ENCODE results near the gene EHMT1.

EHMT1 gene

GRCh38 chr9:137674976-137675320, 56.1 kb downstream of the EHMT1 start:
- Histone ChIP-seq H3K36me3 (ENCODE audit: control insufficient read depth, insufficient read depth, low read length) (peaks cover 5% of the 10 kb centered on the region; the same call in 1 of the 2 replicates), H3K4me3 (ENCODE audit: low read depth, low read length) (no peak overlapping the region), H3K4me1 (ENCODE audit: control insufficient read depth, insufficient read depth, low read length) (peaks cover 54% of the 10 kb centered on the region), H3K9ac (ENCODE audit: low read depth, low read length) (no peak overlapping the region), H3K27ac (ENCODE audit: low read depth, low read length) (peak overlapping the region; percentile 71), H3K27me3 (ENCODE audit: control insufficient read depth, insufficient read depth, low read length) (no peaks in the 10 kb centered on the region), H3K9me3 (ENCODE audit: control insufficient read depth, insufficient read depth, low read length) (no peaks in the 10 kb centered on the region)

- Histone ChIP-seq H3K27ac (ENCODE audit: low read depth, low read length) (peak overlapping the region; percentile 28), H3K27me3 (ENCODE audit: control insufficient read depth, insufficient read depth, low read length) (no peaks in the 10 kb centered on the region), H3K9me3 (ENCODE audit: control insufficient read depth, insufficient read depth, low read length) (no peaks in the 10 kb centered on the region), H3K9ac (ENCODE audit: low read depth, low read length) (no peak overlapping the region), H3K4me1 (ENCODE audit: control insufficient read depth, insufficient read depth, low read length) (peaks cover 59% of the 10 kb centered on the region), H3K36me3 (ENCODE audit: control insufficient read depth, insufficient read depth, low read length) (peaks cover 5% of the 10 kb centered on the region; the same call in 1 of the 2 replicates), H3K4me3 (ENCODE audit: low read depth, low read length) (no peak overlapping the region)
These were observed 58.2 kb downstream of the EHMT1 start for GRCh38 chr9:137676998-137677397.

GRCh38 chr9:137678202-137678601, 59.4 kb downstream of the EHMT1 start:
- no peaks in the 10 kb centered on the region for H3K27me3 ChIP-seq (ENCODE audit: control insufficient read depth, insufficient read depth, low read length)
- no peak overlapping the region for H3K4me3 ChIP-seq (ENCODE audit: low read depth, low read length)
- peak overlapping the region; percentile 54 for H3K27ac ChIP-seq (ENCODE audit: low read depth, low read length)
- no peaks in the 10 kb centered on the region for H3K9me3 ChIP-seq (ENCODE audit: control insufficient read depth, insufficient read depth, low read length)
- peaks cover 67% of the 10 kb centered on the region for H3K4me1 ChIP-seq (ENCODE audit: control insufficient read depth, insufficient read depth, low read length)
- H3K9ac ChIP-seq (ENCODE audit: low read depth, low read length) = no peak overlapping the region
- H3K36me3 ChIP-seq (ENCODE audit: control insufficient read depth, insufficient read depth, low read length) = peaks cover 5% of the 10 kb centered on the region; the same call in 1 of the 2 replicates

- peaks cover 62% of the 10 kb centered on the region for H3K4me1 ChIP-seq (ENCODE audit: control insufficient read depth, insufficient read depth, low read length)
- peak overlapping the region; percentile 82 for H3K27ac ChIP-seq (ENCODE audit: low read depth, low read length)
- H3K4me3 ChIP-seq (ENCODE audit: low read depth, low read length) = no peak overlapping the region
These were observed 60.4 kb downstream of the EHMT1 start for GRCh38 chr9:137679249-137679648.

GRCh38 chr9:137679695-137680305, 61.0 kb downstream of the EHMT1 start:
- H3K4me1 ChIP-seq (ENCODE audit: control insufficient read depth, insufficient read depth, low read length) = peaks cover 56% of the 10 kb centered on the region
- H3K27ac ChIP-seq (ENCODE audit: low read depth, low read length) = peak overlapping the region; percentile 82
- no peak overlapping the region for H3K9ac ChIP-seq (ENCODE audit: low read depth, low read length)

More at GRCh38 chr9:137679249-137679648, 60.4 kb downstream of the EHMT1 start:
- H3K36me3 ChIP-seq (ENCODE audit: control insufficient read depth, insufficient read depth, low read length) = peaks cover 5% of the 10 kb centered on the region; the same call in 1 of the 2 replicates
- H3K27me3 ChIP-seq (ENCODE audit: control insufficient read depth, insufficient read depth, low read length) = no peaks in the 10 kb centered on the region
- no peak overlapping the region for H3K9ac ChIP-seq (ENCODE audit: low read depth, low read length)
- H3K9me3 ChIP-seq (ENCODE audit: control insufficient read depth, insufficient read depth, low read length) = no peaks in the 10 kb centered on the region

GRCh38 chr9:137680444-137681358, 61.9 kb downstream of the EHMT1 start:
- Histone ChIP-seq H3K4me1 (ENCODE audit: control insufficient read depth, insufficient read depth, low read length) (peaks cover 59% of the 10 kb centered on the region), H3K36me3 (ENCODE audit: control insufficient read depth, insufficient read depth, low read length) (peaks cover 5% of the 10 kb centered on the region; the same call in 1 of the 2 replicates), H3K4me3 (ENCODE audit: low read depth, low read length) (no peak overlapping the region), H3K27ac (ENCODE audit: low read depth, low read length) (peak overlapping the region; percentile 82), H3K27me3 (ENCODE audit: control insufficient read depth, insufficient read depth, low read length) (no peaks in the 10 kb centered on the region), H3K9ac (ENCODE audit: low read depth, low read length) (no peak overlapping the region), H3K9me3 (ENCODE audit: control insufficient read depth, insufficient read depth, low read length) (no peaks in the 10 kb centered on the region)

More at GRCh38 chr9:137679695-137680305, 61.0 kb downstream of the EHMT1 start:
- no peaks in the 10 kb centered on the region for H3K9me3 ChIP-seq (ENCODE audit: control insufficient read depth, insufficient read depth, low read length)
- no peaks in the 10 kb centered on the region for H3K27me3 ChIP-seq (ENCODE audit: control insufficient read depth, insufficient read depth, low read length)
- no peak overlapping the region; the same call in 1 of the 2 replicates for H3K4me3 ChIP-seq (ENCODE audit: low read depth, low read length)
- H3K36me3 ChIP-seq (ENCODE audit: control insufficient read depth, insufficient read depth, low read length) = peaks cover 5% of the 10 kb centered on the region; the same call in 1 of the 2 replicates

- peak overlapping the region; percentile 9 for H3K27ac ChIP-seq (ENCODE audit: low read depth, low read length)
- H3K4me1 ChIP-seq (ENCODE audit: control insufficient read depth, insufficient read depth, low read length) = peaks cover 56% of the 10 kb centered on the region
- H3K27me3 ChIP-seq (ENCODE audit: control insufficient read depth, insufficient read depth, low read length) = no peaks in the 10 kb centered on the region
- peaks cover 5% of the 10 kb centered on the region; the same call in 1 of the 2 replicates for H3K36me3 ChIP-seq (ENCODE audit: control insufficient read depth, insufficient read depth, low read length)
- H3K9me3 ChIP-seq (ENCODE audit: control insufficient read depth, insufficient read depth, low read length) = no peaks in the 10 kb centered on the region
- no peak overlapping the region; the same call in 1 of the 2 replicates for H3K9ac ChIP-seq (ENCODE audit: low read depth, low read length)
- H3K4me3 ChIP-seq (ENCODE audit: low read depth, low read length) = no peak overlapping the region
These were observed 63.8 kb downstream of the EHMT1 start for GRCh38 chr9:137682428-137683105.

GRCh38 chr9:137683262-137683864, 64.6 kb downstream of the EHMT1 start:
- H3K9me3 ChIP-seq (ENCODE audit: control insufficient read depth, insufficient read depth, low read length) = no peaks in the 10 kb centered on the region
- no peak overlapping the region for H3K9ac ChIP-seq (ENCODE audit: low read depth, low read length)
- no peaks in the 10 kb centered on the region for H3K27me3 ChIP-seq (ENCODE audit: control insufficient read depth, insufficient read depth, low read length)
- H3K4me3 ChIP-seq (ENCODE audit: low read depth, low read length) = no peak overlapping the region
- peaks cover 1% of the 10 kb centered on the region; the same call in 1 of the 2 replicates for H3K36me3 ChIP-seq (ENCODE audit: control insufficient read depth, insufficient read depth, low read length)
- H3K27ac ChIP-seq (ENCODE audit: low read depth, low read length) = no peak overlapping the region
- H3K4me1 ChIP-seq (ENCODE audit: control insufficient read depth, insufficient read depth, low read length) = peaks cover 54% of the 10 kb centered on the region

- no peak overlapping the region for H3K27ac ChIP-seq (ENCODE audit: low read depth, low read length)
- H3K36me3 ChIP-seq (ENCODE audit: control insufficient read depth, insufficient read depth, low read length) = no peaks in the 10 kb centered on the region
- no peak overlapping the region for H3K4me3 ChIP-seq (ENCODE audit: low read depth, low read length)
- no peaks in the 10 kb centered on the region for H3K27me3 ChIP-seq (ENCODE audit: control insufficient read depth, insufficient read depth, low read length)
- no peak overlapping the region for H3K9ac ChIP-seq (ENCODE audit: low read depth, low read length)
- H3K4me1 ChIP-seq (ENCODE audit: control insufficient read depth, insufficient read depth, low read length) = peaks cover 57% of the 10 kb centered on the region
- no peaks in the 10 kb centered on the region for H3K9me3 ChIP-seq (ENCODE audit: control insufficient read depth, insufficient read depth, low read length)
These were observed 66.4 kb downstream of the EHMT1 start for GRCh38 chr9:137685035-137685740.

Measured in HUES48 (cell line).